GM23338 (cell line): Measurements from ENCODE around the gene HIVEP1. TPM values are rescaled to one million over a fixed set of nuclear protein-coding genes. Genes with fewer than 3 reads are reported as not detected.

ENCODE experiments used
- ATAC-seq: fragments of 200-7000 bp; cut with Tn5 transposase; 3 replicates; pipeline ENCODE4 v1.9.1; 2020
- DNase-seq: peaks from one replicate; pipeline ENCODE4 v3.0.0-alpha.2; 2015; ENCODE audit warnings: low spot score
- H2AFZ ChIP-seq: fragments of 200-600 bp; sonication (generic); 2 replicates; pipeline ENCODE4 v1.8.0; 2016; ENCODE audit warnings: antibody characterized with exemption, mild to moderate bottlenecking, moderate library complexity
- H3F3A ChIP-seq: fragments of 200-600 bp; sonication (generic); replicated peaks from 2 replicates; pipeline ENCODE4 v1.8.0; 2017; ENCODE audit warnings: antibody characterized with exemption, mixed run types, low read depth
- H3K27ac ChIP-seq: fragments of 200-600 bp; sonication (generic); 2 replicates; pipeline ENCODE4 v1.6.1; 2016; ENCODE audit warnings: low read depth
- H3K27me3 ChIP-seq: fragments of 200-600 bp; sonication (generic); 2 replicates; pipeline ENCODE4 v1.8.0; 2016; ENCODE audit warnings: mild to moderate bottlenecking, mixed run types, moderate library complexity; ENCODE audit not compliant: insufficient read depth
- H3K36me3 ChIP-seq: fragments of 200-600 bp; sonication (generic); 2 replicates; pipeline ENCODE4 v1.8.0; 2016; ENCODE audit warnings: mild to moderate bottlenecking; ENCODE audit not compliant: insufficient read depth
- H3K4me1 ChIP-seq: fragments of 200-600 bp; sonication (generic); 2 replicates; pipeline ENCODE4 v1.8.0; 2016; ENCODE audit warnings: mild to moderate bottlenecking, moderate library complexity; ENCODE audit not compliant: insufficient read depth
- H3K4me2 ChIP-seq: fragments of 200-600 bp; sonication (generic); 2 replicates; pipeline ENCODE4 v1.7.1; 2017; ENCODE audit warnings: mixed run types
- H3K4me3 ChIP-seq: fragments of 200-600 bp; sonication (generic); 2 replicates; pipeline ENCODE4 v1.6.1; 2016; ENCODE audit warnings: mixed run types
- H3K79me2 ChIP-seq: fragments of 200-600 bp; sonication (generic); replicated peaks from 2 replicates; pipeline ENCODE4 v1.8.0; 2017; ENCODE audit warnings: mild to moderate bottlenecking; ENCODE audit not compliant: insufficient read depth
- H3K9me2 ChIP-seq: fragments of 200-600 bp; sonication (generic); 2 replicates; pipeline ENCODE4 v1.8.0; 2017; ENCODE audit not compliant: insufficient read depth
- H4K20me1 ChIP-seq: fragments of 200-600 bp; sonication (generic); replicated peaks from 2 replicates; pipeline ENCODE4 v1.8.0; 2017; ENCODE audit warnings: mild to moderate bottlenecking; ENCODE audit not compliant: insufficient read depth
- H3K27ac Mint-ChIP-seq: 2 replicates; pipeline ENCODE4 v1.8.0; 2020; ENCODE audit warnings: inconsistent platforms, mild to moderate bottlenecking, moderate library complexity, mixed read lengths
- H3K27me3 Mint-ChIP-seq: 3 replicates; pipeline ENCODE4 v1.8.0; 2022; ENCODE audit warnings: low read depth, mild to moderate bottlenecking, moderate library complexity, mixed read lengths, inconsistent platforms; ENCODE audit not compliant: insufficient read depth, poor library complexity
- H3K36me3 Mint-ChIP-seq: 3 replicates; pipeline ENCODE4 v1.8.0; 2021; ENCODE audit warnings: low read depth, mild to moderate bottlenecking, inconsistent platforms, moderate library complexity, mixed read lengths
- H3K4me1 Mint-ChIP-seq: 3 replicates; pipeline ENCODE4 v1.8.0; 2020; ENCODE audit warnings: mild to moderate bottlenecking, inconsistent platforms, mixed read lengths
- H3K4me3 Mint-ChIP-seq: 3 replicates; pipeline ENCODE4 v1.8.0; 2021; ENCODE audit warnings: moderate library complexity, mild to moderate bottlenecking, inconsistent platforms, mixed read lengths
- H3K9me3 Mint-ChIP-seq: 3 replicates; pipeline ENCODE4 v1.8.0; 2020; ENCODE audit warnings: moderate library complexity, mild to moderate bottlenecking, inconsistent platforms, mixed read lengths
- JUNB ChIP-seq: IDR thresholded peaks from one replicate; pipeline ENCODE4 v1.6.1; 2016; ENCODE audit warnings: antibody characterized with exemption; ENCODE audit not compliant: unreplicated experiment
- NANOG ChIP-seq: IDR thresholded peaks from 2 replicates; pipeline ENCODE4 v1.6.1; 2016; ENCODE audit warnings: antibody characterized with exemption, borderline replicate concordance
- ZNF114 ChIP-seq: fragments of 250-450 bp; sonication (Bioruptor Pico); IDR thresholded peaks from 2 replicates; pipeline ENCODE4 v1.5.0; 2020; ENCODE audit warnings: mild to moderate bottlenecking, moderate library complexity
- ZNF331 ChIP-seq: fragments of 250-450 bp; sonication (Bioruptor Pico); IDR thresholded peaks from 2 replicates; pipeline ENCODE4 v1.5.0; 2020; ENCODE audit warnings: low read depth, mild to moderate bottlenecking, moderate library complexity
- polyA plus RNA-seq: library from polyadenylated mRNA; unstranded; fragments of >200 nt; fragmentation: Nextera tagmentation; extraction: Ambion mirVana; gene quantifications from 2 replicates; pipeline ENCODE4 v1.2.1, GENCODE V29; 2016
- total RNA-seq: library from RNA; depleted of rRNA; stranded (reverse); fragments of >200 nt; shearing (Covaris generic); gene quantifications from 2 replicates; pipeline ENCODE4 v1.2.3, GENCODE V29; 2014
- TF ChIP-seq, protein P1 (sequence below): fragments of 250-450 bp; sonication (Bioruptor Pico); IDR thresholded peaks from 2 replicates; pipeline ENCODE4 v1.5.0; 2020; ENCODE audit warnings: mild to moderate bottlenecking, moderate library complexity
- TF ChIP-seq, protein P2 (sequence below), 2 experiments: fragments of 200-600 bp in 1 of 2; sonication (generic) in 1 of 2; conservative IDR thresholded peaks; 2 replicates each; pipeline versions ENCODE4 v1.5.1 to v1.6.1; 2016 to 2017; ENCODE audit warnings: antibody characterized with exemption in 2 of 2, low read depth in 2 of 2, mild to moderate bottlenecking in 2 of 2, moderate library complexity in 1 of 2

The HIVEP1 gene
- total and polyA plus RNA-seq, 2 experiments from 2014 or later, result 10.1 to 21.7 TPM

DNA sequence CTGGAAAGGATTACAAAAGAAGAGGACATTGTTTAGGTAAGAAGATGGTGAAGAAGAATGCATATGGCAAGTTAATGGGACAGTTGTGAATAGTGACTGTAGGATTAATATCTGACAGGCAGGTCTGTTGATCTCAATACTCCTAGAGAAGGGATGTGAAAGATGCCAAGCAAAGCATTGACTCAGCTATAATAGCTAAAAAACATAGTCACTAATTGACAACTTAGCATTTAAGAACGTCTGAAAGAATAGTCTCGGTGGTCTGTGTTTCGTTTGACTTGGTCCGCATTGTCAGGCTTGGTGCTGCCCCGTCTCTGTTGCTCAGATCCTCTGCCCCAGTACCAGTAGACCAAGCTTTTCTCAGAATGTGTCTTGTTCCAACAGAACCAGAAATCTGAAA, 65.9 kb downstream of the HIVEP1 start (continued):
- TF ChIP-seq, protein P1, sequence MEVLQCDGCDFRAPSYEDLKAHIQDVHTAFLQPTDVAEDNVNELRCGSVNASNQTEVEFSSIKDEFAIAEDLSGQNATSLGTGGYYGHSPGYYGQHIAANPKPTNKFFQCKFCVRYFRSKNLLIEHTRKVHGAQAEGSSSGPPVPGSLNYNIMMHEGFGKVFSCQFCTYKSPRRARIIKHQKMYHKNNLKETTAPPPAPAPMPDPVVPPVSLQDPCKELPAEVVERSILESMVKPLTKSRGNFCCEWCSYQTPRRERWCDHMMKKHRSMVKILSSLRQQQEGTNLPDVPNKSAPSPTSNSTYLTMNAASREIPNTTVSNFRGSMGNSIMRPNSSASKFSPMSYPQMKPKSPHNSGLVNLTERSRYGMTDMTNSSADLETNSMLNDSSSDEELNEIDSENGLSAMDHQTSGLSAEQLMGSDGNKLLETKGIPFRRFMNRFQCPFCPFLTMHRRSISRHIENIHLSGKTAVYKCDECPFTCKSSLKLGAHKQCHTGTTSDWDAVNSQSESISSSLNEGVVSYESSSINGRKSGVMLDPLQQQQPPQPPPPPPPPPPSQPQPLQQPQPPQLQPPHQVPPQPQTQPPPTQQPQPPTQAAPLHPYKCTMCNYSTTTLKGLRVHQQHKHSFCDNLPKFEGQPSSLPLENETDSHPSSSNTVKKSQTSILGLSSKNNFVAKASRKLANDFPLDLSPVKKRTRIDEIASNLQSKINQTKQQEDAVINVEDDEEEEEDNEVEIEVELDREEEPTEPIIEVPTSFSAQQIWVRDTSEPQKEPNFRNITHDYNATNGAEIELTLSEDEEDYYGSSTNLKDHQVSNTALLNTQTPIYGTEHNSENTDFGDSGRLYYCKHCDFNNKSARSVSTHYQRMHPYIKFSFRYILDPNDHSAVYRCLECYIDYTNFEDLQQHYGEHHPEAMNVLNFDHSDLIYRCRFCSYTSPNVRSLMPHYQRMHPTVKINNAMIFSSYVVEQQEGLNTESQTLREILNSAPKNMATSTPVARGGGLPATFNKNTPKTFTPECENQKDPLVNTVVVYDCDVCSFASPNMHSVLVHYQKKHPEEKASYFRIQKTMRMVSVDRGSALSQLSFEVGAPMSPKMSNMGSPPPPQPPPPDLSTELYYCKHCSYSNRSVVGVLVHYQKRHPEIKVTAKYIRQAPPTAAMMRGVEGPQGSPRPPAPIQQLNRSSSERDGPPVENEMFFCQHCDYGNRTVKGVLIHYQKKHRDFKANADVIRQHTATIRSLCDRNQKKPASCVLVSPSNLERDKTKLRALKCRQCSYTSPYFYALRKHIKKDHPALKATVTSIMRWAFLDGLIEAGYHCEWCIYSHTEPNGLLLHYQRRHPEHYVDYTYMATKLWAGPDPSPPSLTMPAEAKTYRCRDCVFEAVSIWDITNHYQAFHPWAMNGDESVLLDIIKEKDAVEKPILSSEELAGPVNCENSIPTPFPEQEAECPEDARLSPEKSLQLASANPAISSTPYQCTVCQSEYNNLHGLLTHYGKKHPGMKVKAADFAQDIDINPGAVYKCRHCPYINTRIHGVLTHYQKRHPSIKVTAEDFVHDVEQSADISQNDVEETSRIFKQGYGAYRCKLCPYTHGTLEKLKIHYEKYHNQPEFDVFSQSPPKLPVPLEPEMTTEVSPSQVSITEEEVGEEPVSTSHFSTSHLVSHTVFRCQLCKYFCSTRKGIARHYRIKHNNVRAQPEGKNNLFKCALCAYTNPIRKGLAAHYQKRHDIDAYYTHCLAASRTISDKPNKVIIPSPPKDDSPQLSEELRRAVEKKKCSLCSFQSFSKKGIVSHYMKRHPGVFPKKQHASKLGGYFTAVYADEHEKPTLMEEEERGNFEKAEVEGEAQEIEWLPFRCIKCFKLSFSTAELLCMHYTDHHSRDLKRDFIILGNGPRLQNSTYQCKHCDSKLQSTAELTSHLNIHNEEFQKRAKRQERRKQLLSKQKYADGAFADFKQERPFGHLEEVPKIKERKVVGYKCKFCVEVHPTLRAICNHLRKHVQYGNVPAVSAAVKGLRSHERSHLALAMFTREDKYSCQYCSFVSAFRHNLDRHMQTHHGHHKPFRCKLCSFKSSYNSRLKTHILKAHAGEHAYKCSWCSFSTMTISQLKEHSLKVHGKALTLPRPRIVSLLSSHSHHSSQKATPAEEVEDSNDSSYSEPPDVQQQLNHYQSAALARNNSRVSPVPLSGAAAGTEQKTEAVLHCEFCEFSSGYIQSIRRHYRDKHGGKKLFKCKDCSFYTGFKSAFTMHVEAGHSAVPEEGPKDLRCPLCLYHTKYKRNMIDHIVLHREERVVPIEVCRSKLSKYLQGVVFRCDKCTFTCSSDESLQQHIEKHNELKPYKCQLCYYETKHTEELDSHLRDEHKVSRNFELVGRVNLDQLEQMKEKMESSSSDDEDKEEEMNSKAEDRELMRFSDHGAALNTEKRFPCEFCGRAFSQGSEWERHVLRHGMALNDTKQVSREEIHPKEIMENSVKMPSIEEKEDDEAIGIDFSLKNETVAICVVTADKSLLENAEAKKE (CRISPR knock-in tag), result no peak

DNA sequence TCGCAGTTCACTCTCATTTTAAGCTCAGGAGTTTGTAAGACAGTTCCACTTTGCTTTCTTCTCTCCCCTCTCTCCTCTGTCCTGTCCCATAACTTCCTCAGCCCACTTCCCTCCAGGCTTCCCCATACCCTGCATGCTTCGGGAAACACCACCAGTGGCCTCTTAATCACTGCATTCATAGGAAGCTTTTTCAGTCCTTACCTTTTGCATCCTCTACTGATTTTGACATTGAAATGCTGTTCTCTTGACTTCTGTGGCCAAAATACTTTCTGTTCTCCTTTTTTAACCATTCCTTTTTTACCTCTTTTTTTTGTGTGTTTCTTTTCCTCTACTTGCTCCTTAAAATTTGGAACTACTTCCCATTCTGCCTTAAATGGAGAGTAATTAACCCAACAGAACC, 69.7 kb downstream of the HIVEP1 start:
- no peaks in the 10 kb centered on the region for H3K36me3 ChIP-seq
- Mint-ChIP-seq H3K9me3 (no peaks in the 10 kb centered on the region), H3K4me3 (no peak overlapping the region), H3K4me1 (peaks cover 41% of the 10 kb centered on the region), H3K36me3 (no peaks in the 10 kb centered on the region), H3K27me3 (peaks cover 1% of the 10 kb centered on the region), H3K27ac (peak overlapping the region; percentile 30; the same call in 1 of the 2 replicates)
- no peaks in the 10 kb centered on the region for H3F3A ChIP-seq
- ATAC-seq, result peak; percentile 57
- peaks cover 16% of the 10 kb centered on the region; the same call in 1 of the 2 replicates for H4K20me1 ChIP-seq
- H3K4me2 ChIP-seq, result no peak overlapping the region; the same call in 1 of the 2 replicates
- H3K27ac ChIP-seq, result no peak overlapping the region
- no peaks in the 10 kb centered on the region for H3K9me2 ChIP-seq
- no peaks in the 10 kb centered on the region for H3K27me3 ChIP-seq
- TF ChIP-seq NANOG (no peak), JUNB (no peak), ZNF331 (CRISPR knock-in tag) (no peak), ZNF114 (CRISPR knock-in tag) (no peak)
- TF ChIP-seq, protein P2, sequence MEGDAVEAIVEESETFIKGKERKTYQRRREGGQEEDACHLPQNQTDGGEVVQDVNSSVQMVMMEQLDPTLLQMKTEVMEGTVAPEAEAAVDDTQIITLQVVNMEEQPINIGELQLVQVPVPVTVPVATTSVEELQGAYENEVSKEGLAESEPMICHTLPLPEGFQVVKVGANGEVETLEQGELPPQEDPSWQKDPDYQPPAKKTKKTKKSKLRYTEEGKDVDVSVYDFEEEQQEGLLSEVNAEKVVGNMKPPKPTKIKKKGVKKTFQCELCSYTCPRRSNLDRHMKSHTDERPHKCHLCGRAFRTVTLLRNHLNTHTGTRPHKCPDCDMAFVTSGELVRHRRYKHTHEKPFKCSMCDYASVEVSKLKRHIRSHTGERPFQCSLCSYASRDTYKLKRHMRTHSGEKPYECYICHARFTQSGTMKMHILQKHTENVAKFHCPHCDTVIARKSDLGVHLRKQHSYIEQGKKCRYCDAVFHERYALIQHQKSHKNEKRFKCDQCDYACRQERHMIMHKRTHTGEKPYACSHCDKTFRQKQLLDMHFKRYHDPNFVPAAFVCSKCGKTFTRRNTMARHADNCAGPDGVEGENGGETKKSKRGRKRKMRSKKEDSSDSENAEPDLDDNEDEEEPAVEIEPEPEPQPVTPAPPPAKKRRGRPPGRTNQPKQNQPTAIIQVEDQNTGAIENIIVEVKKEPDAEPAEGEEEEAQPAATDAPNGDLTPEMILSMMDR (conservative IDR thresholded peaks at IDR 0.05; ENCODE audit: low read depth in 2 of 2), result no peak
- H2AFZ ChIP-seq, result no peak overlapping the region
- H3K79me2 ChIP-seq, result peaks cover 76% of the 10 kb centered on the region
- peak; percentile 6 for DNase-seq
- H3K4me1 ChIP-seq, result peaks cover under 1% of the 10 kb centered on the region; the same call in 1 of the 2 replicates
- H3K4me3 ChIP-seq, result no peak overlapping the region
